HG02571 (cell line): ENCODE results near the gene TET3.
"Not testable (repeated sequence)": the region's sequence is repeated elsewhere in the genome, so short reads cannot be mapped to it uniquely, and the experiment has no call there.

Source experiments
- ATAC-seq: cut with Tn5 transposase; IDR thresholded peaks from one replicate; pipeline ENCODE4 v1.9.1; 2021; ENCODE audit warnings: mild to moderate bottlenecking, moderate library complexity; ENCODE audit not compliant: unreplicated experiment

Gene TET3

GRCh38 chr2:73984203-73984921 is at the start of gene TET3:
Gene TET3 (plus strand): TSS chr2:73984910. CDS start chr2:73986404, 1,494 bp downstream.
- ATAC-seq, result peak; percentile 32

- ATAC-seq, result no peak
Observed at GRCh38 chr2:73935641-73936040, 49.1 kb upstream of the TET3 start.

- ATAC-seq, result no peak
Observed at GRCh38 chr2:73937103-73937885, 47.4 kb upstream of the TET3 start.

DNA sequence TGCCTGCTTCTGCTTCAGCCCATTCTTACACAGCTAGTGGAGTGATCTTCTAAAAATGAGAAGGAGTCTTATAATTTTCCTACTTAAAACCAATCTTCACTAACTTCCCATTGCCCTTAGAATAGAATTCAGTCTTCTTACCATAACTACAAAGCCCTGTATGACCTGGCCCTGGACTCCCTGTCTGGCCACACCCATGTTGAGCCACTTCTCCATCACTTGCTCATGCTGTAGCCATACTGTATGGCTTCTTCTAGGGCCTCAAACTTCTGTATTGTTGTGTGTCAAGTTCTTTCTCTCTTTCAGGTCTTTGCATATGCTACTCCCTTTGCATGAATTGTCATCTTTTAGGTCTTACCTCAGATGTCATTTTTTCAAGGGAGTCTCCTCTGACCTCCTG is 46.8 kb upstream of the TET3 start:
- no peak for ATAC-seq

DNA sequence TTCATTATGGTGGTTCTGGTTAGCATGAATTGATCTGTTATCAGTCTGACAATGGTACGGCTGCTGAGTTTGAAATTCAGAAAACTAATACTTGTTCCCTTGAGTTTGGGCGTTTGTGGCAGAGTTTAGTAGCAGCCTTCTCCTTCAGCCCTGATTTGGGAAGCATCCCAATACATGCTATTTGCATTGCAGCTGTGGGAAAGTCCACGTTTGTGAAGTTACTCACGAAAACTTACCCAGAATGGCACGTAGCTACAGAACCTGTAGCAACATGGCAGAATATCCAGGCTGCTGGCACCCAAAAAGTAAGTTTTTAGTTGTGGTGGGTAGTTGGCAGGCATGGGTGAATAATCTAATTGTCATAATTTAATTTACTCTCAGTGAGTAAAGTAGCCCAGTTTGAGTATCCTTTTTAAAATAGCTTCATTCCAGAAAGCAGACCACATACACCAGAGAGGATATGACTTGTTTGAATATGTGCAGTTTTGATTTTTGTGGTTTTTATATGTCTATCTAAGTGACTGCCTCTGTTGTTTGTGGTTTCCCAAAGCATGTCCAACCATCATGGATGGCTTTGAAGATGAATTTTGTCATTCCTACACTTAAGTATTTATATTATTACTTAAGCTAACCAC is 45.9 kb upstream of the TET3 start:
- no peak for ATAC-seq

DNA sequence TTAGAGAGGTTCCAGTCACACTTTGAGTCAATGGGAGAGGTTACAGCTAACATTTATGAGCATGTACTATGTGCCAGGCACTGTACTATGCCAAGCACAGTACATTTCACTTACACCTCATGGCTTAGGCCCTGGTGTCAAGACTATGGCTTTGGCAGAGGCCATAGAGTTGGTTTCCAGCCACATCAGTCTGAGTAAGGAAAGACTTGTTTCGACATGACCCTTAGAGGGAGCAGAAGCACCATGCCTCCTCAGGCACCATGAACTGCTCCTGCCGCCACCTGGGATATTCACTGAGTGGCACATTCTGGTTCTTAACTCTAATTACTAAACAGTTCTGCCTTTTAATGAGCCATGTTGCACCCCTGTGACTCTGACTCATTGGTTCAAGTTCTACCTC is 45.3 kb upstream of the TET3 start:
- no peak for ATAC-seq

GRCh38 chr2:73940066-73940465 is 44.6 kb upstream of the TET3 start:
- not testable (repeated sequence) for ATAC-seq

GRCh38 chr2:73942664-73943063 is 42.0 kb upstream of the TET3 start:
- no peak for ATAC-seq

DNA sequence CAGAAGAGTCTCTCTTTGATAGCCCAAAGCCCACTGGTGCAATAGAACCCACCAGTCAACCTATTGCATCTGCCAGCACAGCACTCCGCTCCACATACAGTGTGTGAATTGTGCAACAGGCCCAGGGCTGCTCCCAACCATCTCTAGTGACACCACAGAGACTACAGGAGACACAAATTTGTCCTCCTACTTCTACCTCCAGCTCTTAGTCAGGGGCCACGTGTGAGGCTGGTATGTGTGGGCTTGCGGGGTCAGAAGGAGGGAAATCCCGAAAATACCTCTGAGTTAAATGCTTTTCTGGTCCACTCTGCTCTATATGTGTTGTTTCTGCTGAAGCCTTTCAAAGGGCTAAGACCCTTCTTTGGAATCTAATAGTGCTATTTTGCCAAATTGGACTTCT is 40.0 kb upstream of the TET3 start:
- ATAC-seq, result no peak

GRCh38 chr2:73946215-73946614 is 38.5 kb upstream of the TET3 start:
- ATAC-seq, result no peak

- no peak for ATAC-seq
Observed at GRCh38 chr2:73946666-73947065, 38.0 kb upstream of the TET3 start.

GRCh38 chr2:73947412-73948018 is 37.2 kb upstream of the TET3 start:
- no peak for ATAC-seq

GRCh38 chr2:73949802-73950201 is 34.9 kb upstream of the TET3 start:
- no peak for ATAC-seq

GRCh38 chr2:73952499-73953446 is 31.9 kb upstream of the TET3 start:
- no peak for ATAC-seq

DNA sequence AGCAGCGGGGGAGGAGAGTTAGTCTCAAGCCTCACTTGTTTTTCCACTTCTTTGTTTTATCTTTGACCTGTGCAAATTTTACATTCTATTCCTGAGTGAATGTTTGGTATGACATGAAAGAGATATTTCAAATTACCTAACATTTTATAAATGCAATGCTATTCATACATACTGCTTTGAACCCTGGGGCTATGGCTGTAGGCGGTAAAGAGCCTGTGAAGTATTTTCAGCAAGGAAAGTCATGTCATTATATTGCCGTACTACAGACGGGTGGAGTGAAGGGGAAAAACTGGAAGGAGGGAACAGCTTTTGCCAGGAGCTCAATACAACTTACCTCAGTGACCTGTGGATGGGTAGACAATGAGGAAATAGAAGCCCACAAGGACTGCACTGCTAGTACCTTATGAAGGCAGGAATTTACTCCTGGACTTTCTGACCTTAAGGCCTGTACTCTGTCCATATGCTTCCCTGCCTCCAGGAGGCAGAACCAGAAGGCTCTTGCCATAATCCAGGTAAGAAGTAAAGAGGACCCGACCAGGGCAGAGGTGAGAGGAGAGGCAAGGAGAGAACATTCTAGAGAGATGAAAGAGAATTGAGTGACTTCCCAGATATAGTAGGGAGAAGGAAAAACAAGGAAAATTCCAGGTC is 28.4 kb upstream of the TET3 start:
- ATAC-seq, result no peak

DNA sequence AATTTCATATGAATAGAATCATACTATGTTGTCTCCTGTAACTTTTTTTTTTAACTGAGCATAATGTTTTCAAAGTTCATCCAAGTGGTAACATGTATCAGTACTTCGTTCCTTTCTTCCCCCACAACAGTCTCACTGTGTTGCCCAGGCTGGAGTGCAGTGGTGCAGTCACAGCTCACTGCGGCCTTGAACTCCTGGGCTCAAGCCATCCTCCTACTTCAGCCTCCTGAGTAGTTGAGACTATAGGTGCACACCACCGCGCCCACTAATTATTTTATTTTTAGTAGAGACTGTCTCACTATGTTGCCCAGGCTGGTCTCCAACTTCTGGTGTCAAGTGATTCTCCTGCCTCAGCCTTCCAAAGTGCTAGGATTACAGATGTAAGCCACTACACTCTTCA is 23.4 kb upstream of the TET3 start:
- no peak for ATAC-seq

DNA sequence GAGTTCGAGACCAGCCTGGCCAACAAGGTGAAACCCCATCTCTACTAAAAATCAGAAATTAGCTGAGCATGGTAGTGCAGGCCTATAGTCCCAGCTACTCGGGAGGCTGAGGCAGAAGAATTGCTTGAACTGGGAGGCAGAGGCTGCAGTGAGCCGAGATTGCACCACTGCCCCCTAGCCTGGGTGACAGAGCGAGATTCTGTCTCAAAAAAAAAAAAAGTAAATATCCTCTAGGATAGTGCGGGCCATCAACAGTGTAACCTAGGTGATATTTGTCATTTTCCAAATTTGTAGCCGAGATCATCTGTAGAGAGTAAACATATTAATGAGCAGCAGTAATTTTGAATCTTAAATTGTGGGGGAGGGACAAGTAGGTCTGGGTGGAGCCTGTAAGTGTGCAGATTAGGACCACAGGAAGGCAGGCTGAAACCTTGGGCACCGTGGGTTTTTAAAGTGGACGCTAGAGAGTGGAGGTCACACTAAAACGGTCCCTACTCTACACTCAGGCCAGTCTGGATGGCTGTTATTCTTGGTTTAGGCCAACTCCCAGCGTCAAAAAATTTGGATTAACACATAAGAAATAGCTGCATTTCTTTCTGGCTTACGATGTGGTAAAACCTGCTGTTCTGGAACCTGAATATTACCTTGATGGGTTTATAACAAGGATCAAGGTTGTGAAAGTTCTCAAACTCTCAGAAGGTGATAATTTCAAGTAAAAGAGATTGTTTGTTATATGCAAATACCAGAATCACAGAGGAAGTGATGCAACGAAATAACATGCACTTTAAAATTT is 22.7 kb upstream of the TET3 start:
- no peak for ATAC-seq

DNA sequence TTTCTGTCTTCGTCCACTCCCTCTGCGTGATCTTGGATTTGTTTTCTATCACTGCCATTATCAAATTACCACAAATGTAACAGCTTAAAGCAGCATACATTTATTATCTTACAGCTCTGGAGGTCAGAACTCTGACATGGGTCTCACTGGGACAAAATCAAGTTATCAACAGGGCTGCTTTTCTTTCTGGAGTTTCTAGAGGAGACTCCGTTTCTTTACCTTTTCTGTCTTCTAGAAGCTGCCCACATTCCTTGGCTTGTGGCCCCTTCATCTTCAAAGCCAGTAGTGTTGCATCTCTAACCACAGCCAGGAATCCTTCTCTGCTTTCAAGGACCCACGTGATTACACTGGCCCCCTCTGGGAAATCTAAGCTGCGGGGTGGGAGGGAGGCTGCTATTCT is 21.9 kb upstream of the TET3 start:
- no peak for ATAC-seq
